AG04449 (cell line): ENCODE results near the gene ARHGAP15.

Experiments
- CTCF ChIA-PET: fragments of 350-600 bp; formaldehyde crosslinking; extraction: SDS; loops from one replicate; lab custom pipeline; 2021; ENCODE audit warnings: antibody characterized with exemption; lab: Yijun Ruan, JAX
- POLR2A ChIA-PET: fragments of 400-600, 350-600 bp; formaldehyde crosslinking; extraction: SDS; loops from one replicate; lab custom pipeline; 2020; ENCODE audit warnings: antibody characterized with exemption, inconsistent platforms; lab: Yijun Ruan, JAX
- DNase-seq: peaks from one replicate; pipeline ENCODE4 v3.0.0-alpha.2; 2010; ENCODE audit warnings: low read depth, low spot score
- H3K4me3 ChIP-seq: 2 replicates; pipeline ENCODE4 v1.5.1; 2011; ENCODE audit warnings: low read depth, mild to moderate bottlenecking, control low read depth, low read length
- TF ChIP-seq, protein P1 (sequence below): IDR thresholded peaks from one replicate; pipeline ENCODE4 v1.5.1; 2011; ENCODE audit warnings: mild to moderate bottlenecking, moderate library complexity, low read length, control low read depth, inconsistent platforms; ENCODE audit not compliant: insufficient read depth; ENCODE audit errors: missing control alignments

The ARHGAP15 gene

GRCh38 chr2:143574069-143574468 is 444.9 kb downstream of the ARHGAP15 start:
- ChIA-PET CTCF (no interaction called here), POLR2A (no interaction called here)
- TF ChIP-seq, protein P1, sequence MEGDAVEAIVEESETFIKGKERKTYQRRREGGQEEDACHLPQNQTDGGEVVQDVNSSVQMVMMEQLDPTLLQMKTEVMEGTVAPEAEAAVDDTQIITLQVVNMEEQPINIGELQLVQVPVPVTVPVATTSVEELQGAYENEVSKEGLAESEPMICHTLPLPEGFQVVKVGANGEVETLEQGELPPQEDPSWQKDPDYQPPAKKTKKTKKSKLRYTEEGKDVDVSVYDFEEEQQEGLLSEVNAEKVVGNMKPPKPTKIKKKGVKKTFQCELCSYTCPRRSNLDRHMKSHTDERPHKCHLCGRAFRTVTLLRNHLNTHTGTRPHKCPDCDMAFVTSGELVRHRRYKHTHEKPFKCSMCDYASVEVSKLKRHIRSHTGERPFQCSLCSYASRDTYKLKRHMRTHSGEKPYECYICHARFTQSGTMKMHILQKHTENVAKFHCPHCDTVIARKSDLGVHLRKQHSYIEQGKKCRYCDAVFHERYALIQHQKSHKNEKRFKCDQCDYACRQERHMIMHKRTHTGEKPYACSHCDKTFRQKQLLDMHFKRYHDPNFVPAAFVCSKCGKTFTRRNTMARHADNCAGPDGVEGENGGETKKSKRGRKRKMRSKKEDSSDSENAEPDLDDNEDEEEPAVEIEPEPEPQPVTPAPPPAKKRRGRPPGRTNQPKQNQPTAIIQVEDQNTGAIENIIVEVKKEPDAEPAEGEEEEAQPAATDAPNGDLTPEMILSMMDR = no peak
- no peak overlapping the region for H3K4me3 ChIP-seq
- DNase-seq = no peak

DNA sequence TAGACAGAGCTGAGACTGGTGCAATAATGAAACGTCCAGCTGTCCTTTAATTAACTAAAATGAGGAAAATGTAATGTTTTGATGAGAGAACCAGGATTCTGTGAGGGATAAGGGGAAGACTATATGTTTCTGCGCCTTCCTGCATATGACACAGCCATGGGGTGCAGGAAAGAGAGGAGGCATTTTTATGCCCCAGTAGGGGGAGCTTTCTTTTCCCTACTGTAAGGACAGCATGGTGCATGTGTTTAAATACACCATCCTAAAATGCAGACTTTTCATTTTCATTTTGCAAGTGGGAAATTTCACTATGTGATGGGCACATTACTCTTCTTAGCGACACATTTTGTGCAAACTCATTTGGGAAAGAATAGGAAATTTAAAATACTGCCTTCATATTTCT is 446.1 kb downstream of the ARHGAP15 start:
- no peak overlapping the region for H3K4me3 ChIP-seq
- no peak for DNase-seq
- TF ChIP-seq, protein P1 = peak; percentile 16
- ChIA-PET CTCF (interaction anchor here (0.8 to 1.0 kb wide), 2 partner anchors 9 to 13 kb away, joined by 3 to 4 read pairs; no protein-coding TSS in a partner anchor), POLR2A (no interaction called here)

DNA sequence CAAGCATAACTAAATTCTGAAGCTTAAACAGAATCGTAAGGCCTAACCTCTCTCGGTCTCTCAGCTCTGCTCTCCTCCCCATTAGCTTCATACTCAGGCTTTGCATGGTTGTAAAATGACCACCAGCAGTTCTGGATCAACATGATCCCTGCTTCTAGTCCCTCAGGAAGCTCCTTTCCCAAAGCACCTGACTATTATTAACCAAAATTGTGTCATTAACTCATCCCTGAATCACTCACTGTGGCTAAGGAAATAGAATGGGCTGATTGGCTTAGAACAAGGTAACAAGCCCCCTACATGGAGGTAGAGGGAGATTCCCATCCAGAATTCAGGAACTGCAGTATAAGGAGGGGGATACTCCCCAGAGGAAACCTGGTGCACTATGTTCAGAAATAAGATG is 448.3 kb downstream of the ARHGAP15 start:
- CTCF ChIA-PET = no interaction called here
- POLR2A ChIA-PET = interaction anchor here (0.5 kb wide), 1 partner anchor 759 kb away, joined by 3 read pairs; no protein-coding TSS in a partner anchor
- no peak for DNase-seq
- no peak overlapping the region for H3K4me3 ChIP-seq
- TF ChIP-seq, protein P1 = no peak

- ChIA-PET POLR2A (no interaction called here), CTCF (interaction anchor here (1.2 kb wide), 1 partner anchor 9 kb away, joined by 6 read pairs; no protein-coding TSS in a partner anchor)
- no peak overlapping the region for H3K4me3 ChIP-seq
- DNase-seq = no peak
- TF ChIP-seq, protein P1 = no peak
Measured at GRCh38 chr2:143579456-143579855, 450.2 kb downstream of the ARHGAP15 start.

DNA sequence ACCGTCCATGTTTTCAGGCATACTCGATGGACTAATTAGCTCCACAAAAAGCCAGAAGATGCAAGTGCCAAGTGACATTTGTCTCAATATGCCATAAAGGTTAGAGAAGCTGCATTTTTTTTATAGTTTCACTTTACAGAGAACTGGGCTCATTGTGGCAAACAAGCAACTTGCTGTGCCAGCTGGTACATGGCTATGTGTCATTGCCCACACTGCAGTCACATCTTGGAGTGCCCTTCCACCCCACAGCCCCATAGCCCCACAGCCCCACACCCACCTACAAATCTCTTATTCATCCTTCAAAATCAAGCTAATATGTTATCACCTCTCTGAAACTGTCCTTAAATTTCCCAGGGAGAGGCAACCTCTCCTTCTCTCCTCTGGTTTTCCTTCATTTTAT is 451.9 kb downstream of the ARHGAP15 start:
- DNase-seq = no peak
- H3K4me3 ChIP-seq = no peak overlapping the region
- POLR2A ChIA-PET = interaction anchor here (1.1 kb wide), 1 partner anchor 10 kb away, joined by 3 read pairs; no protein-coding TSS in a partner anchor
- CTCF ChIA-PET = interaction anchor here (1.1 to 1.2 kb wide), 3 partner anchors 9 to 20 kb away, joined by 3 to 4 read pairs (median 4); no protein-coding TSS in a partner anchor
- TF ChIP-seq, protein P1 = no peak

DNA sequence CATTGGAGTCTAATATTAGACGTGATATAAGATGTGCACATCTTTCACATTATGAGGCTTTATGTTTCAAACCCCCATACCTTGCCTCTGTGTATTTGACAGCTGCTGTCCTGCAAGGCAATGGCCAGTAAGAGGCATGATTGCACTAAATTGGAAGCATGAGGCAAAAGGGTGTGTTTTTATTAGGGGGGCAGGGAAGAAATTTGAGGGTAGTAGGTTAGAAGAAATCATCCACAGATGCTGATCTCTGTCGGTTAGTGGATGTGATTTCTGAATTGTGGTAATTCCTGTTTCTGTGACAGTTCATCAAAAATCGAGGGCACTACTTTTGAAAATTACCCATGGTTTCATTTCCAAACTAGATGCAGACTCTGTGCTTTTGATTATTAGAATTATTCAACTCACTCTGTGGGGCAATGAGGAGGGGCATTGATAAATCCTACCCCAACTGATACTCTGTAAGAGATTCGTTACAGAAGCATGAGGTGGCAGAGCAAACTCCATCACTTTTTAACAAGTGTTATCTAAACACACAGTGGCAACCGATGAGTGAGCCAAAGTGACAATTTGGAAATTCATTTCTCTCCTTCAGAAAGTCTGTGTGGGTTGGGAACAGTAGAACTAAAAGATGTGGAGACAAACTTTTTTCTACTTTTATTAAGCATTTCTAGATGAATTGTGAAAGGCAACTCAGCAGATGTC is 453.0 kb downstream of the ARHGAP15 start:
- CTCF ChIA-PET = interaction anchor here (1.1 to 1.2 kb wide), 3 partner anchors 8 to 22 kb away, joined by 3 to 4 read pairs (median 4); no protein-coding TSS in a partner anchor
- DNase-seq = no peak
- H3K4me3 ChIP-seq = no peak overlapping the region
- TF ChIP-seq, protein P1 = peak; percentile 50
- POLR2A ChIA-PET = interaction anchor here (1.1 kb wide), 1 partner anchor 11 kb away, joined by 3 read pairs; no protein-coding TSS in a partner anchor
